Upper lobe of right lung (tissue), 1 donor: ENCODE data around the gene MECP2. TPM values are rescaled to one million over a fixed set of nuclear protein-coding genes. Genes with fewer than 3 reads are reported as not detected.

Source experiments
- ATAC-seq: fragments of 200-7000 bp; cut with Tn5 transposase; one replicate; pipeline ENCODE4 v1.9.1; 2020; ENCODE audit warnings: mild to moderate bottlenecking, moderate library complexity
- DNase-seq: peaks from one replicate; pipeline ENCODE4 v3.0.0-alpha.2; 2020
- H3K27ac ChIP-seq: fragments of 200-600 bp; one replicate; pipeline ENCODE4 v1.8.0; 2022
- H3K27me3 ChIP-seq: fragments of 200-600 bp; one replicate; pipeline ENCODE4 v1.8.0; 2022; ENCODE audit warnings: mild to moderate bottlenecking
- H3K36me3 ChIP-seq: fragments of 200-600 bp; one replicate; pipeline ENCODE4 v1.8.0; 2022
- H3K4me1 ChIP-seq: fragments of 200-600 bp; one replicate; pipeline ENCODE4 v1.8.0; 2022
- H3K4me3 ChIP-seq: fragments of 200-600 bp; one replicate; pipeline ENCODE4 v1.8.0; 2022; ENCODE audit warnings: mild to moderate bottlenecking
- H3K9me3 ChIP-seq: fragments of 200-600 bp; one replicate; pipeline ENCODE4 v1.8.0; 2022
- intact Hi-C: fragments of 100-400 bp; cut with DNase I; formaldehyde crosslinking; loops from one replicate; pipeline ENCODE4 v1.11.0; 2022
- total RNA-seq: library from RNA; stranded (reverse); fragmentation: NEBNext Ultra II Directional; extraction: Animal tissue kit (Norgen Biotek cat#: 25700); gene quantifications from one replicate; pipeline ENCODE4 v1.2.1, GENCODE V29; 2021
- TF ChIP-seq, protein P1 (sequence below): fragments of 200-600 bp; IDR thresholded peaks from one replicate; pipeline ENCODE4 v1.8.0; 2022; ENCODE audit warnings: antibody characterized with exemption
- donor health status: DM: no; HTN: yes; CAD: no; lungs with severe emphysema.

Gene MECP2
- total RNA-seq, 1 donor from 2014 or later: 58.6 TPM

GRCh38 chrX:154121207-154121606 lies 23.7 kb upstream of the MECP2 start:
- Histone ChIP-seq H3K4me3 (no peak overlapping the region), H3K36me3 (no peaks in the 10 kb centered on the region), H3K9me3 (no peaks in the 10 kb centered on the region), H3K27ac (no peak overlapping the region), H3K4me1 (peaks cover 3% of the 10 kb centered on the region), H3K27me3 (no peaks in the 10 kb centered on the region)
- intact Hi-C loops: no loop called here
- ATAC-seq (no peak), DNase-seq (no peak)
- TF ChIP-seq, protein P1, sequence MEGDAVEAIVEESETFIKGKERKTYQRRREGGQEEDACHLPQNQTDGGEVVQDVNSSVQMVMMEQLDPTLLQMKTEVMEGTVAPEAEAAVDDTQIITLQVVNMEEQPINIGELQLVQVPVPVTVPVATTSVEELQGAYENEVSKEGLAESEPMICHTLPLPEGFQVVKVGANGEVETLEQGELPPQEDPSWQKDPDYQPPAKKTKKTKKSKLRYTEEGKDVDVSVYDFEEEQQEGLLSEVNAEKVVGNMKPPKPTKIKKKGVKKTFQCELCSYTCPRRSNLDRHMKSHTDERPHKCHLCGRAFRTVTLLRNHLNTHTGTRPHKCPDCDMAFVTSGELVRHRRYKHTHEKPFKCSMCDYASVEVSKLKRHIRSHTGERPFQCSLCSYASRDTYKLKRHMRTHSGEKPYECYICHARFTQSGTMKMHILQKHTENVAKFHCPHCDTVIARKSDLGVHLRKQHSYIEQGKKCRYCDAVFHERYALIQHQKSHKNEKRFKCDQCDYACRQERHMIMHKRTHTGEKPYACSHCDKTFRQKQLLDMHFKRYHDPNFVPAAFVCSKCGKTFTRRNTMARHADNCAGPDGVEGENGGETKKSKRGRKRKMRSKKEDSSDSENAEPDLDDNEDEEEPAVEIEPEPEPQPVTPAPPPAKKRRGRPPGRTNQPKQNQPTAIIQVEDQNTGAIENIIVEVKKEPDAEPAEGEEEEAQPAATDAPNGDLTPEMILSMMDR: no peak

DNA sequence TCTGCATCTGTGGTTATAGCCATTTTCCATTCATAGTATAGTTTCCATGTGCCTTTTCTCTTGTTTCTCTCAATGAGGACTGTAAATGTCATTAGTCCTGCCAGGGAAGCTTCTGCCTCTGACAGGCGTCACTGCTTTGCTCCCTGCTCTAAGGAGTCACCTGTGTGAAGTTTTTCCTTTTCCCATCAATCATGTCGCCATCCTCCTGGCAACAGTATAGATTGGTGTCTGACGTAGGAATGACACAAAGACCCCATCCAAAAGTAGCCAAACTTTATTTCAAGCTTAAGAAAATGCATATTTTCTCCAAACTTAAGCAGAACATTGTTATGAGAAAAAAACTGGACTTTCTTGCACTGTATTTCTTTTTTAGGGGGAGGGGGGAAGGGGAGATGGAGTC lies 23.1 kb upstream of the MECP2 start:
- Histone ChIP-seq H3K27ac (no peak overlapping the region), H3K27me3 (no peaks in the 10 kb centered on the region), H3K9me3 (no peaks in the 10 kb centered on the region), H3K36me3 (no peaks in the 10 kb centered on the region), H3K4me3 (no peak overlapping the region), H3K4me1 (peaks cover 3% of the 10 kb centered on the region)
- intact Hi-C loops: no loop called here
- TF ChIP-seq, protein P1: no peak
- no peak for ATAC-seq
- DNase-seq: no peak

DNA sequence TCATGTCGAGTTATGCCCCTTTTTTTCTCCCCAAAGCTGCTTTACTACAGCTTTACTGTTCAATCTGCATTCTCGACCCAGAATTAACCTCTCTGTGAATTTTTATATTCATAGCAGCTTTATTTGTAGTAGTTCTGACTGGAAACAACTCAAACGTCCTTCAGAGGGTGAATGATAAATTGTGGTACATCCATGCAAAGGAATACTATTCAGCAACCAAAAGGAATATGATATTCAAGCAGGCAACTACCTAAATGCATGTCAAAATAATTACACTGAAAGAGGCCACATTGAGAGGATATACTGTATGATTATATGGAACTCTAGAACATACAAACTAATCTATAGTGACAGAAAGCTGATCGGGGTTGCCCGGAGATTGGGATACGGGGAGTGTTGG lies 20.0 kb upstream of the MECP2 start:
- TF ChIP-seq, protein P1: no peak
- no peaks in the 10 kb centered on the region for H3K4me1 ChIP-seq
- intact Hi-C loops: no loop called here
- H3K9me3 ChIP-seq: no peaks in the 10 kb centered on the region
- DNase-seq (no peak), ATAC-seq (no peak)
- H3K4me3 ChIP-seq: no peak overlapping the region
- no peaks in the 10 kb centered on the region for H3K27me3 ChIP-seq
- H3K36me3 ChIP-seq: no peaks in the 10 kb centered on the region
- no peak overlapping the region for H3K27ac ChIP-seq

DNA sequence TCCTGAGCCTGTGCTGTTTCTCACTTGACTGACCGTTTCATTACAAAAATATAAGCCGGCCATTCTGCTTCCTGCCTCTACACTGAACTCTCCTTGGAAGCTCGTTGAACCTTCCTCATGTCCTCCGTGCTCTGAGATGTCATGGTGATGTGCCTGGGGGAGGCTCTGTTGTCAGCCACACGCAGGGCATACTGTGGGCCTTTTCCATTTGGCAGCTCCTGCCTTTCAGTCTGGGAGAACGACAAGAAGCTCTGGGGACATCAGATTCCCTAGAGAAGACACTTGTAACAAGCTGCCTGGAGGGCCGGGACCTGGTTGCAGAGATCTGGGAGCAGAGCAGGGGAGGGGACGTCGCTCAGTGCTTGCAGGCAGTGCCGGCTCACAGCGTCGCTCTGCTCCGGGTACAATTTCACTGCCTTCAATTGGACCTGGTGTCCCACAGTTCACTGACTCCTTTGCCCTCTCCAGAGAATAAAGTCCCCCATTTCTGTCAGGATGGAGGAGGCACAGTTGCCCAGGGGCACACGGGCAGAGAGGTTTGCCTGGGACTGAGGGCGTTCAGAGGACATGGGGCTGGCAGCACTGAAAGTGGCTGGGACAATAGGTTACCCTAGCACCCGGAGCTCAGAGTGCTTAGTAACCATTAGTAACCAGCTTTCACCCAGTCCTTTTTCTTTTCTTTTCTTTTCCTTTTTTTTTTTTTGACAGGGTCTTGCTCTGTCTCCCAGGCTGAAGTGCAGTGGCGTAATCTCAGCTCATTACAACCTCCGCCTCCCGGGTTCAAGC lies 19.1 kb upstream of the MECP2 start:
- H3K36me3 ChIP-seq: no peaks in the 10 kb centered on the region
- H3K9me3 ChIP-seq: no peaks in the 10 kb centered on the region
- no peaks in the 10 kb centered on the region for H3K27me3 ChIP-seq
- no peaks in the 10 kb centered on the region for H3K4me1 ChIP-seq
- no peak overlapping the region for H3K4me3 ChIP-seq
- ATAC-seq (no peak), DNase-seq (no peak)
- intact Hi-C loops: no loop called here
- H3K27ac ChIP-seq: no peak overlapping the region
- TF ChIP-seq, protein P1: no peak

DNA sequence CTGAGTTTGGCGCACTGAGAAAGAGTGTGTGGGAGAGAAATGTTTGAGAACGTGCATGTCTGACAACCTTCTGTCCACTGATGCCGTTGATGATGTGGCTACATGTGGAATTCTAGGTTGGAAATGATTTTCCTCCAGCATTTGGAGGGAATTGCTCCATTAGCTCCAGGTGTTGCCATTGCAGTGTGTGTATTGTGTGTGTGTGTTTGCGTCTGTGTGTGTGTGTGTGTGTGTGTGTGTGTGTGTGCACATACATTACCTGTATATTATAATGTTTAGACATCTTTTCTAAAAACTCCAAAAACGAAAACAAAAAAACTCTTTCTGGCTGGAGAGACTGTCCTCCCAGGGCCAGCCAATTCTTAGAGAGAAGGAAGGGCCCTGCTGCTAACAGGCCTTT lies 18.2 kb upstream of the MECP2 start:
- ATAC-seq: no peak
- Histone ChIP-seq H3K36me3 (no peaks in the 10 kb centered on the region), H3K4me1 (no peaks in the 10 kb centered on the region), H3K27ac (no peak overlapping the region), H3K27me3 (no peaks in the 10 kb centered on the region), H3K9me3 (no peaks in the 10 kb centered on the region), H3K4me3 (no peak overlapping the region)
- DNase-seq: no peak
- intact Hi-C loops: no loop called here
- TF ChIP-seq, protein P1: no peak
